Effector memory CD4-positive, alpha-beta T cell (primary cell): ENCODE measurements around the gene VASH2.
"Not testable (repeated sequence)": the region's sequence is repeated elsewhere in the genome, so short reads cannot be mapped to it uniquely, and the experiment has no call there.

Source experiments
- DNase-seq, 3 donors: peaks; one replicate each; pipeline ENCODE4 v3.0.0-alpha.2; 2020
- H3K27ac ChIP-seq: 2 replicates; pipeline ENCODE4 v1.7.0; 2013; ENCODE audit warnings: mild to moderate bottlenecking, low read length, moderate library complexity; ENCODE audit not compliant: insufficient read depth, poor library complexity, severe bottlenecking
- H3K27me3 ChIP-seq: replicated peaks from 2 replicates; pipeline ENCODE4 v1.7.0; 2013; ENCODE audit warnings: mild to moderate bottlenecking, low read length; ENCODE audit not compliant: insufficient read depth, control insufficient read depth, poor library complexity, severe bottlenecking
- H3K36me3 ChIP-seq: 2 replicates; pipeline ENCODE4 v1.7.0; 2013; ENCODE audit warnings: mild to moderate bottlenecking, low read length, moderate library complexity; ENCODE audit not compliant: control insufficient read depth, insufficient read depth
- H3K4me1 ChIP-seq: 2 replicates; pipeline ENCODE4 v1.7.0; 2013; ENCODE audit warnings: low read length, mild to moderate bottlenecking; ENCODE audit not compliant: control insufficient read depth, insufficient read depth, poor library complexity, severe bottlenecking
- H3K4me3 ChIP-seq: 2 replicates; pipeline ENCODE4 v1.7.0; 2013; ENCODE audit warnings: low read length, low read depth, mild to moderate bottlenecking; ENCODE audit not compliant: insufficient read depth, poor library complexity, severe bottlenecking
- H3K9me3 ChIP-seq: 2 replicates; pipeline ENCODE4 v1.7.0; 2013; ENCODE audit warnings: mild to moderate bottlenecking, low read length, moderate library complexity; ENCODE audit not compliant: control insufficient read depth

The VASH2 gene

GRCh38 chr1:213017447-213018273 is 67.3 kb downstream of the VASH2 start:
- Histone ChIP-seq H3K27me3 (no peaks in the 10 kb centered on the region), H3K4me3 (no peak overlapping the region), H3K27ac (no peak overlapping the region), H3K9me3 (no peaks in the 10 kb centered on the region), H3K36me3 (no peaks in the 10 kb centered on the region), H3K4me1 (peaks cover 10% of the 10 kb centered on the region)
- DNase-seq = no peak

- Histone ChIP-seq H3K4me1 (peaks cover 6% of the 10 kb centered on the region), H3K9me3 (no peaks in the 10 kb centered on the region), H3K27me3 (no peaks in the 10 kb centered on the region), H3K4me3 (no peak overlapping the region), H3K36me3 (no peaks in the 10 kb centered on the region), H3K27ac (no peak overlapping the region)
- DNase-seq = no peak
These were observed 69.1 kb downstream of the VASH2 start for GRCh38 chr1:213019450-213019849.

- Histone ChIP-seq H3K4me1 (no peaks in the 10 kb centered on the region), H3K27me3 (peaks cover 3% of the 10 kb centered on the region), H3K36me3 (no peaks in the 10 kb centered on the region)
These were observed 69.7 kb downstream of the VASH2 start for GRCh38 chr1:213020016-213020415.

GRCh38 chr1:213027024-213027423 is 76.7 kb downstream of the VASH2 start:
- H3K9me3 ChIP-seq, H3K36me3 ChIP-seq, H3K4me3 ChIP-seq, DNase-seq, H3K4me1 ChIP-seq, H3K27me3 ChIP-seq, H3K27ac ChIP-seq: not testable (repeated sequence)

More at GRCh38 chr1:213020016-213020415, 69.7 kb downstream of the VASH2 start:
- no peak for DNase-seq
- no peak overlapping the region for H3K27ac ChIP-seq
- H3K9me3 ChIP-seq = no peaks in the 10 kb centered on the region
- no peak overlapping the region for H3K4me3 ChIP-seq

GRCh38 chr1:213032651-213033050 is 82.3 kb downstream of the VASH2 start:
- no peaks in the 10 kb centered on the region for H3K4me1 ChIP-seq
- no peaks in the 10 kb centered on the region for H3K36me3 ChIP-seq
- no peaks in the 10 kb centered on the region for H3K27me3 ChIP-seq
- DNase-seq = no peak
- no peaks in the 10 kb centered on the region for H3K9me3 ChIP-seq
- no peak overlapping the region for H3K4me3 ChIP-seq
- no peak overlapping the region for H3K27ac ChIP-seq

- Histone ChIP-seq H3K27ac (no peak overlapping the region), H3K9me3 (no peaks in the 10 kb centered on the region), H3K36me3 (no peaks in the 10 kb centered on the region)
These were observed 84.4 kb downstream of the VASH2 start for GRCh38 chr1:213034713-213035112.

GRCh38 chr1:213035573-213035972 is 85.2 kb downstream of the VASH2 start:
- no peaks in the 10 kb centered on the region for H3K4me1 ChIP-seq
- no peaks in the 10 kb centered on the region for H3K9me3 ChIP-seq
- H3K4me3 ChIP-seq = no peak overlapping the region
- DNase-seq = no peak
- H3K36me3 ChIP-seq = no peaks in the 10 kb centered on the region
- no peak overlapping the region for H3K27ac ChIP-seq
- no peaks in the 10 kb centered on the region for H3K27me3 ChIP-seq

More at GRCh38 chr1:213034713-213035112, 84.4 kb downstream of the VASH2 start:
- no peak overlapping the region for H3K4me3 ChIP-seq
- no peak for DNase-seq
- H3K4me1 ChIP-seq = no peaks in the 10 kb centered on the region
- H3K27me3 ChIP-seq = no peaks in the 10 kb centered on the region
